AG20443 (cell line): Measurements from ENCODE around the gene MIF.
"Not testable (repeated sequence)": the region's sequence is repeated elsewhere in the genome, so short reads cannot be mapped to it uniquely, and the experiment has no call there.

Experiments used
- DNase-seq: peaks from one replicate; pipeline ENCODE4 v3.0.0; 2012; ENCODE audit warnings: low spot score, mixed read lengths

MIF gene

GRCh38 chr22:23893945-23894709 lies at the start of gene MIF:
MIF (plus strand) TSS chr22:23894383; CDS start chr22:23894475, 92 bp downstream.
- peak; percentile 98 for DNase-seq

- DNase-seq: no peak
Observed at GRCh38 chr22:23844739-23845202, 49.4 kb upstream of the MIF start.

- no peak for DNase-seq
Observed at GRCh38 chr22:23845265-23846080, 48.7 kb upstream of the MIF start.

GRCh38 chr22:23846081-23846469 lies 48.1 kb upstream of the MIF start:
- DNase-seq: no peak

GRCh38 chr22:23847310-23847920 lies 46.8 kb upstream of the MIF start:
- DNase-seq: no peak

- no peak for DNase-seq
Observed at GRCh38 chr22:23847991-23848864, 46.0 kb upstream of the MIF start.

- DNase-seq: peak; percentile 94
Observed at GRCh38 chr22:23849009-23850006, 44.9 kb upstream of the MIF start.

- no peak for DNase-seq
Observed at GRCh38 chr22:23850136-23850611, 44.0 kb upstream of the MIF start.

GRCh38 chr22:23856721-23857605 lies 37.2 kb upstream of the MIF start:
- peak; percentile 69 for DNase-seq

- DNase-seq: peak; percentile 99
Observed at GRCh38 chr22:23857606-23858483, 36.3 kb upstream of the MIF start, which contains the start of gene SLC2A11. SLC2A11 (plus strand) TSS chr22:23857875; CDS start chr22:23858000, 125 bp downstream.

- DNase-seq: no peak
Observed at GRCh38 chr22:23858484-23858815, 35.7 kb upstream of the MIF start.

- DNase-seq: no peak
Observed at GRCh38 chr22:23859201-23859600, 35.0 kb upstream of the MIF start.

- not testable (repeated sequence) for DNase-seq
Observed at GRCh38 chr22:23860187-23860586, 34.0 kb upstream of the MIF start.

GRCh38 chr22:23862103-23862502 lies 32.1 kb upstream of the MIF start:
- peak; percentile 66 for DNase-seq

GRCh38 chr22:23864499-23865154 lies 29.6 kb upstream of the MIF start:
- not testable (repeated sequence) for DNase-seq

- DNase-seq: no peak
Observed at GRCh38 chr22:23868580-23868979, 25.6 kb upstream of the MIF start.

- DNase-seq: no peak
Observed at GRCh38 chr22:23874871-23875270, 19.3 kb upstream of the MIF start.

- no peak for DNase-seq
Observed at GRCh38 chr22:23875801-23876200, 18.4 kb upstream of the MIF start.
